Heart left ventricle (tissue), 16 donors: ENCODE results near the gene SLC38A10. TPM values are rescaled to one million over a fixed set of nuclear protein-coding genes. Genes with fewer than 3 reads are reported as not detected.

ENCODE experiments used
- ATAC-seq, 4 donors: fragments of 200-7000 bp; cut with Tn5 transposase; one replicate each; pipeline ENCODE4 v1.9.1; 2020 to 2022; ENCODE audit warnings: moderate library complexity in 4 of 4, mild to moderate bottlenecking in 3 of 4, moderate number of reproducible peaks in 1 of 4
- DNase-seq, 5 donors: peaks; one replicate each; pipeline ENCODE4 v3.0.0-alpha.2; 2020
- H3K27ac ChIP-seq, 12 donors: fragments of 200-600 bp; sonication (generic) in 4 of 12; one replicate each; pipeline versions ENCODE4 v1.5.0 to v1.8.0; 2016 to 2022; ENCODE audit warnings: mild to moderate bottlenecking in 2 of 12
- H3K27me3 ChIP-seq, 9 donors: fragments of 200-600 bp; sonication (generic) in 2 of 9; one replicate each; pipeline versions ENCODE4 v1.5.1 to v1.8.0; 2016 to 2022; ENCODE audit warnings: mild to moderate bottlenecking in 3 of 9
- H3K36me3 ChIP-seq, 9 donors: fragments of 200-600 bp; sonication (generic) in 2 of 9; one replicate each; pipeline versions ENCODE4 v1.5.0 to v1.8.0; 2018 to 2022; ENCODE audit warnings: mild to moderate bottlenecking in 2 of 9
- H3K4me1 ChIP-seq, 12 donors: fragments of 200-600 bp; sonication (generic) in 4 of 12; one replicate each; pipeline versions ENCODE4 v1.5.0 to v1.8.0; 2016 to 2022; ENCODE audit warnings: mild to moderate bottlenecking in 3 of 12
- H3K4me3 ChIP-seq, 12 donors: fragments of 200-600 bp; sonication (generic) in 4 of 12; one replicate each; pipeline versions ENCODE4 v1.5.0 to v1.8.0; 2017 to 2022; ENCODE audit warnings: mild to moderate bottlenecking in 9 of 12, moderate library complexity in 4 of 12
- H3K9me3 ChIP-seq, 12 donors: fragments of 200-600 bp; sonication (generic) in 4 of 12; one replicate each; pipeline versions ENCODE4 v1.5.0 to v1.8.0; 2016 to 2022; ENCODE audit warnings: mild to moderate bottlenecking in 1 of 12
- CTCF ChIP-seq, 12 donors: fragments of 200-600 bp; sonication (generic) in 4 of 12; IDR thresholded peaks; one replicate each; pipeline versions ENCODE4 v1.5.0 to v1.8.0; 2018 to 2022; ENCODE audit warnings: antibody characterized with exemption in 12 of 12, mild to moderate bottlenecking in 5 of 12
- POLR2A ChIP-seq, 2 donors: fragments of 450-650 bp; IDR thresholded peaks; one replicate each; pipeline ENCODE4 v1.6.1; 2017; ENCODE audit warnings: antibody characterized with exemption in 2 of 2, mild to moderate bottlenecking in 2 of 2, moderate library complexity in 2 of 2
- WGBS, 4 donors: extraction: QIAGEN DNeasy Blood & Tissue Kit in 2 of 4; methylation state at CpG; one replicate each; pipeline versions ENCODE4 v1.1.5 to v1.1.7; 2013 to 2018; 5-methylcytosine and 5-hydroxymethylcytosine counted together
- intact Hi-C, 10 donors: fragments of 100-400 bp; cut with DNase I; formaldehyde crosslinking; loops; one replicate each; pipeline versions ENCODE4 v1.11.1 to v1.14.2; 2022
- polyA plus RNA-seq, 2 donors: library from polyadenylated mRNA; stranded (reverse); fragments of 200-250 nt; gene quantifications; one replicate each; pipeline ENCODE4 v1.2.3, GENCODE V29; 2013
- total RNA-seq, 9 donors: library from RNA; depleted of rRNA in 2 of 9; stranded (reverse); fragments of >200 nt in 2 of 9; fragmentation: NEBNext Ultra II Directional in 3 of 9; extraction: Animal tissue kit (Norgen Biotek cat#: 25700) in 3 of 9; gene quantifications; one replicate each; pipeline versions ENCODE4 v1.1.0 to v1.2.4, GENCODE V29; 2016 to 2023
- donor health status: ischemic (EF 13 %, LVEDD 7.1; RV severe dilation, severe dysfunction).
- donor health status: healthy with polysubstance abuse.
- donor health status: DM: no; HTN: yes; CAD: no.
- donor health status: DM: no; HTN: no; CAD: no.
- donor health status: ischemic (EF 25% LVEDD 6.9; RV normal size, moderate dysfunction).
- donor health status: ischemic (EF 25% LVEDD 5.7; RV mildly dilated, moderate dysfunction).
- donor health status: healthy.
- donor health status: DM: yes; HTN: yes; CAD: no.
- donor health status: ischemic (EF 35%, LVEDD 5.7; RV mildly dilated, moderate dysfunction).
- donor health status: nonischemic (EF 11% LVEDD 7.7; RV severe dilation, severe dysfunction).
- donor health status: DM: yes; HTN: yes; CAD: no.
- donor health status: PGD.
- donor health status: ischemic (EF 29% LVEDD 5.4; RV normal size, mild dysfunction).
- donor health status: nonischemic (EF 23%, LVEDD 6.1; RV moderate dilation, normal function).

Gene SLC38A10
- total and polyA plus RNA-seq, 11 donors: 27.4 to 67.7 (median 46.7) TPM

GRCh38 chr17:81210868-81211267 lies 84.2 kb downstream of the SLC38A10 start:
- no peaks in the 10 kb centered on the region for H3K27me3 ChIP-seq
- DNase-seq (peak in 1 of 5 donors; percentile 53), ATAC-seq (peak in 2 of 4 donors; percentile 17 to 56)
- WGBS, 4 donors: 69 to 73% (median 70%) methylated on average over 13 to 14 of the region's 14 CpGs
- intact Hi-C loops: no loop called here
- H3K4me1 ChIP-seq: peaks cover 0 to 9% (median 0%) of the 10 kb centered on the region in 12 donors
- no peak for TF ChIP-seq POLR2A (IDR thresholded peaks at IDR 0.05)
- TF ChIP-seq CTCF (IDR thresholded peaks at IDR 0.05): peak in 1 of 12 donors; percentile 5
- peaks cover 0 to 9% (median 0%) of the 10 kb centered on the region in 9 donors for H3K36me3 ChIP-seq
- H3K9me3 ChIP-seq: no peaks in the 10 kb centered on the region
- H3K27ac ChIP-seq: peak overlapping the region in 1 of 12 donors; percentile 9
- H3K4me3 ChIP-seq: no peak overlapping the region

GRCh38 chr17:81210466-81210865 lies 84.6 kb downstream of the SLC38A10 start:
- no peak for TF ChIP-seq CTCF (IDR thresholded peaks at IDR 0.05)
- intact Hi-C loops: no loop called here
- peak in 1 of 4 donors; percentile 24 for ATAC-seq
- no peak for DNase-seq
- H3K36me3 ChIP-seq: peaks cover 0 to 9% (median 0%) of the 10 kb centered on the region in 9 donors
- no peak overlapping the region for H3K4me3 ChIP-seq
- H3K9me3 ChIP-seq: no peaks in the 10 kb centered on the region
- H3K27me3 ChIP-seq: no peaks in the 10 kb centered on the region
- H3K27ac ChIP-seq: peak overlapping the region in 1 of 12 donors; percentile 9
- H3K4me1 ChIP-seq: peaks cover 0 to 9% (median 0%) of the 10 kb centered on the region in 12 donors
- whole genome bisulfite sequencing, 4 donors: 74 to 83% (median 79%) methylated on average over 10 of the region's 10 CpGs

- peaks cover 0 to 9% (median 0%) of the 10 kb centered on the region in 9 donors for H3K36me3 ChIP-seq
- no peak for DNase-seq
- H3K4me1 ChIP-seq: peaks cover 0 to 9% (median 0%) of the 10 kb centered on the region in 12 donors
- no peak overlapping the region for H3K4me3 ChIP-seq
- intact Hi-C loops: no loop called here
- H3K9me3 ChIP-seq: no peaks in the 10 kb centered on the region
- H3K27me3 ChIP-seq: no peaks in the 10 kb centered on the region
- no peak for ATAC-seq
- TF ChIP-seq CTCF (IDR thresholded peaks at IDR 0.05) (no peak), POLR2A (IDR thresholded peaks at IDR 0.05) (no peak)
- 96 to 98% (median 96%) methylated on average over 10 to 16 of the region's 16 CpGs for WGBS, 4 donors
- H3K27ac ChIP-seq: no peak overlapping the region
Measured at GRCh38 chr17:81209141-81209540, 86.0 kb downstream of the SLC38A10 start.

- DNase-seq (no peak), ATAC-seq (no peak)
- TF ChIP-seq CTCF (IDR thresholded peaks at IDR 0.05) (no peak), POLR2A (IDR thresholded peaks at IDR 0.05) (no peak)
- Histone ChIP-seq H3K36me3 (peaks cover 0 to 9% (median 0%) of the 10 kb centered on the region in 9 donors), H3K27me3 (no peaks in the 10 kb centered on the region), H3K4me3 (no peak overlapping the region), H3K4me1 (peaks cover 0 to 9% (median 0%) of the 10 kb centered on the region in 12 donors), H3K9me3 (no peaks in the 10 kb centered on the region), H3K27ac (no peak overlapping the region)
- WGBS, 4 donors: 93 to 99% (median 95%) methylated on average over 7 to 10 of the region's 10 CpGs
- intact Hi-C loops: no loop called here
Measured at GRCh38 chr17:81208651-81209050, 86.5 kb downstream of the SLC38A10 start.
